ENCODE data around the gene TMPRSS4. TPM values are rescaled to one million over a fixed set of nuclear protein-coding genes. Genes with fewer than 3 reads are reported as not detected.

Gene TMPRSS4
- polyA plus RNA-seq, 2 donors: 101 to 129 TPM

DNA sequence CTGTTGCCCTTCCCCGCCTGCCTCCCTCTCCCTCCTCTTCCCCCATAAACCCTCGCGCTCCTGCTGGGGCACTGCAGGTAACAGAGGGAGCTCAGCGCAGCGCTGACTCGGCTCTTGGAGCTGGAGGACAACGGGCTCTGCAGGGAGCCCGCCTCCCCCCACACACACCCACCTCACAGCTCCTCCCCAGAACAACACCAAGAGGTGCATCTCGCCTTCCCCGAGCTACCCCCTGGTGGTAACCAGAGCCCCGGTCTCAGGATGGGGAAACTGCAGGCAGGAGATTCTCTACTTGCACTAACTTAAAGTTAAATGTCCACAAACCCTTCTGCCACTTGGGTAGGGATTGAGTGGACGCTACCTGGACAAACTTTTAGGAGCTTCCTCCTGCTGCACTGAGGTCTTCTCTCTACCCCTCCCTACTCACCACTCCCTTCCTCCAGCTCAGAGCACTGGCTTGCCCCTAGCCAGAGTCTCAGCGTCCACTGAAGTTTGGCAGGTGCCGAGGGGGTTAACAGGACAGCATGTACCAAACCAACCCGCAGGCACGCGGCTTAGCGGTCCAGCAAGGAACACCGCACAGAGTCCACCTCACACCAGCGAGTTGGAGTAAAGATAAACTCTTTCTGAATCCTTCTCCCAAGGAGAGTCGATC is 79.8 kb downstream of the TMPRSS4 start:
- Histone ChIP-seq H3K27me3 (ENCODE audit: control insufficient read depth in 1 of 2, insufficient read depth in 2 of 2, low read length in 2 of 2) (peaks cover 0 to 12% of the 10 kb centered on the region in 2 donors), H3K36me3 (ENCODE audit: control insufficient read depth in 2 of 2, insufficient read depth in 2 of 2, low read length in 1 of 2) (no peaks in the 10 kb centered on the region), H3K9me3 (ENCODE audit: control insufficient read depth in 2 of 2, insufficient read depth in 1 of 2, low read depth in 1 of 2, low read length in 1 of 2) (peaks cover 0 to 5% of the 10 kb centered on the region in 2 donors), H3K27ac (ENCODE audit: low read depth in 2 of 2, low read length in 1 of 2) (no peak overlapping the region), H3K4me1 (ENCODE audit: control insufficient read depth in 2 of 2, insufficient read depth in 2 of 2, low read length in 1 of 2) (peaks cover 9 to 12% of the 10 kb centered on the region in 2 donors), H3K4me3 (ENCODE audit: low read depth in 1 of 2, low read length in 2 of 2) (no peak overlapping the region)
- 14 to 16% methylated on average over 21 of the region's 21 CpGs for WGBS, 2 donors

GRCh38 chr11:118157186-118157895 is 80.5 kb downstream of the TMPRSS4 start:
- H3K9me3 ChIP-seq (ENCODE audit: control insufficient read depth in 2 of 2, insufficient read depth in 1 of 2, low read depth in 1 of 2, low read length in 1 of 2): peaks cover 0 to 5% of the 10 kb centered on the region in 2 donors
- H3K27me3 ChIP-seq (ENCODE audit: control insufficient read depth in 1 of 2, insufficient read depth in 2 of 2, low read length in 2 of 2): peaks cover 0 to 11% of the 10 kb centered on the region in 2 donors
- no peaks in the 10 kb centered on the region for H3K36me3 ChIP-seq (ENCODE audit: control insufficient read depth in 2 of 2, insufficient read depth in 2 of 2, low read length in 1 of 2)
- H3K4me3 ChIP-seq (ENCODE audit: low read depth in 1 of 2, low read length in 2 of 2): no peak overlapping the region
- H3K27ac ChIP-seq (ENCODE audit: low read depth in 2 of 2, low read length in 1 of 2): no peak overlapping the region
- 55 to 60% methylated on average over 10 of the region's 10 CpGs for WGBS, 2 donors
- H3K4me1 ChIP-seq (ENCODE audit: control insufficient read depth in 2 of 2, insufficient read depth in 2 of 2, low read length in 1 of 2): peaks cover 5 to 6% of the 10 kb centered on the region in 2 donors

GRCh38 chr11:118161786-118162185 is 84.9 kb downstream of the TMPRSS4 start:
- H3K27me3 ChIP-seq (ENCODE audit: control insufficient read depth in 1 of 2, insufficient read depth in 2 of 2, low read length in 2 of 2): no peaks in the 10 kb centered on the region
- no peak overlapping the region for H3K27ac ChIP-seq (ENCODE audit: low read depth in 2 of 2, low read length in 1 of 2)
- no peaks in the 10 kb centered on the region for H3K4me1 ChIP-seq (ENCODE audit: control insufficient read depth in 2 of 2, insufficient read depth in 2 of 2, low read length in 1 of 2)
- H3K9me3 ChIP-seq (ENCODE audit: control insufficient read depth in 2 of 2, insufficient read depth in 1 of 2, low read depth in 1 of 2, low read length in 1 of 2): no peaks in the 10 kb centered on the region
- 71 to 80% methylated on average over 6 of the region's 6 CpGs for WGBS, 2 donors
- no peak overlapping the region for H3K4me3 ChIP-seq (ENCODE audit: low read depth in 1 of 2, low read length in 2 of 2)
- H3K36me3 ChIP-seq (ENCODE audit: control insufficient read depth in 2 of 2, insufficient read depth in 2 of 2, low read length in 1 of 2): no peaks in the 10 kb centered on the region

GRCh38 chr11:118162846-118163245 is 86.0 kb downstream of the TMPRSS4 start:
- Histone ChIP-seq H3K27ac (ENCODE audit: low read depth in 2 of 2, low read length in 1 of 2) (no peak overlapping the region), H3K27me3 (ENCODE audit: control insufficient read depth in 1 of 2, insufficient read depth in 2 of 2, low read length in 2 of 2) (no peaks in the 10 kb centered on the region), H3K9me3 (ENCODE audit: control insufficient read depth in 2 of 2, insufficient read depth in 1 of 2, low read depth in 1 of 2, low read length in 1 of 2) (no peaks in the 10 kb centered on the region), H3K4me3 (ENCODE audit: low read depth in 1 of 2, low read length in 2 of 2) (no peak overlapping the region), H3K36me3 (ENCODE audit: control insufficient read depth in 2 of 2, insufficient read depth in 2 of 2, low read length in 1 of 2) (no peaks in the 10 kb centered on the region), H3K4me1 (ENCODE audit: control insufficient read depth in 2 of 2, insufficient read depth in 2 of 2, low read length in 1 of 2) (no peaks in the 10 kb centered on the region)
- 77 to 79% methylated on average over 3 of the region's 3 CpGs for WGBS, 2 donors

- no peaks in the 10 kb centered on the region for H3K4me1 ChIP-seq (ENCODE audit: control insufficient read depth in 2 of 2, insufficient read depth in 2 of 2, low read length in 1 of 2)
- no peak overlapping the region for H3K27ac ChIP-seq (ENCODE audit: low read depth in 2 of 2, low read length in 1 of 2)
- WGBS, 2 donors: 66 to 81% methylated on average over 5 of the region's 5 CpGs
- no peak overlapping the region for H3K4me3 ChIP-seq (ENCODE audit: low read depth in 1 of 2, low read length in 2 of 2)
- no peaks in the 10 kb centered on the region for H3K36me3 ChIP-seq (ENCODE audit: control insufficient read depth in 2 of 2, insufficient read depth in 2 of 2, low read length in 1 of 2)
- no peaks in the 10 kb centered on the region for H3K9me3 ChIP-seq (ENCODE audit: control insufficient read depth in 2 of 2, insufficient read depth in 1 of 2, low read depth in 1 of 2, low read length in 1 of 2)
- H3K27me3 ChIP-seq (ENCODE audit: control insufficient read depth in 1 of 2, insufficient read depth in 2 of 2, low read length in 2 of 2): no peaks in the 10 kb centered on the region
Observed at GRCh38 chr11:118163494-118163893, 86.6 kb downstream of the TMPRSS4 start.

GRCh38 chr11:118164885-118165284 is 88.0 kb downstream of the TMPRSS4 start:
- Histone ChIP-seq H3K4me1 (ENCODE audit: control insufficient read depth in 2 of 2, insufficient read depth in 2 of 2, low read length in 1 of 2) (no peaks in the 10 kb centered on the region), H3K36me3 (ENCODE audit: control insufficient read depth in 2 of 2, insufficient read depth in 2 of 2, low read length in 1 of 2) (no peaks in the 10 kb centered on the region), H3K9me3 (ENCODE audit: control insufficient read depth in 2 of 2, insufficient read depth in 1 of 2, low read depth in 1 of 2, low read length in 1 of 2) (no peaks in the 10 kb centered on the region), H3K27me3 (ENCODE audit: control insufficient read depth in 1 of 2, insufficient read depth in 2 of 2, low read length in 2 of 2) (no peaks in the 10 kb centered on the region), H3K4me3 (ENCODE audit: low read depth in 1 of 2, low read length in 2 of 2) (no peak overlapping the region), H3K27ac (ENCODE audit: low read depth in 2 of 2, low read length in 1 of 2) (no peak overlapping the region)
- WGBS, 2 donors: 58 to 71% methylated on average over 2 of the region's 2 CpGs

- H3K4me3 ChIP-seq (ENCODE audit: low read depth in 1 of 2, low read length in 2 of 2): no peak overlapping the region
- H3K4me1 ChIP-seq (ENCODE audit: control insufficient read depth in 2 of 2, insufficient read depth in 2 of 2, low read length in 1 of 2): peaks cover 0 to 3% of the 10 kb centered on the region in 2 donors
- WGBS, 2 donors: 83 to 91% methylated on average over 17 of the region's 17 CpGs
Observed at GRCh38 chr11:118166641-118167040, 89.8 kb downstream of the TMPRSS4 start.

GRCh38 chr11:118167253-118167652 is 90.4 kb downstream of the TMPRSS4 start:
- H3K36me3 ChIP-seq (ENCODE audit: control insufficient read depth in 2 of 2, insufficient read depth in 2 of 2, low read length in 1 of 2): no peaks in the 10 kb centered on the region
- no peaks in the 10 kb centered on the region for H3K9me3 ChIP-seq (ENCODE audit: control insufficient read depth in 2 of 2, insufficient read depth in 1 of 2, low read depth in 1 of 2, low read length in 1 of 2)
- 93 to 96% methylated on average over 2 of the region's 2 CpGs for WGBS, 2 donors
- no peaks in the 10 kb centered on the region for H3K27me3 ChIP-seq (ENCODE audit: control insufficient read depth in 1 of 2, insufficient read depth in 2 of 2, low read length in 2 of 2)
- H3K4me1 ChIP-seq (ENCODE audit: control insufficient read depth in 2 of 2, insufficient read depth in 2 of 2, low read length in 1 of 2): peaks cover 0 to 3% of the 10 kb centered on the region in 2 donors
- no peak overlapping the region for H3K27ac ChIP-seq (ENCODE audit: low read depth in 2 of 2, low read length in 1 of 2)
- H3K4me3 ChIP-seq (ENCODE audit: low read depth in 1 of 2, low read length in 2 of 2): no peak overlapping the region

More at GRCh38 chr11:118166641-118167040, 89.8 kb downstream of the TMPRSS4 start:
- Histone ChIP-seq H3K36me3 (ENCODE audit: control insufficient read depth in 2 of 2, insufficient read depth in 2 of 2, low read length in 1 of 2) (no peaks in the 10 kb centered on the region), H3K9me3 (ENCODE audit: control insufficient read depth in 2 of 2, insufficient read depth in 1 of 2, low read depth in 1 of 2, low read length in 1 of 2) (no peaks in the 10 kb centered on the region), H3K27ac (ENCODE audit: low read depth in 2 of 2, low read length in 1 of 2) (no peak overlapping the region), H3K27me3 (ENCODE audit: control insufficient read depth in 1 of 2, insufficient read depth in 2 of 2, low read length in 2 of 2) (no peaks in the 10 kb centered on the region)

DNA sequence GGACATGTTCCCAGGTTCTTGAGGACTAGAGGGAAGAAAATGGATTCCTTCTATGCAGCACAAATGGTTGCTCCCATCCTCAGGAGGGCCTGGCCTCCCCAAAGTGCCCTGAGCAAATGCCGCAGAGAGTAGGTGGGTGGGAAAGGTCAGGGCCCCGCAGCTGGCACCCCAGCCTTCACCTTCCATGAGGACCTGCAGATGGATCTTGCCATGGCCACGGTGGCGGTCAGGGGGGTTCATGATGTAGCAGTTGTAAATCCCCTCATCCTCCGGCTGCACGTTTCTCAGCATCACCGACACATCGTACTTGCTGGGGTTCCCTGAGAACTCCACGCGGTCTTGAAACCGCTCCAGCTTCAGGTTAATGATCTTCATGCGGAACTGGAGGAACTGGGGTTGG is 91.0 kb downstream of the TMPRSS4 start:
- Histone ChIP-seq H3K4me1 (ENCODE audit: control insufficient read depth in 2 of 2, insufficient read depth in 2 of 2, low read length in 1 of 2) (peaks cover 0 to 3% of the 10 kb centered on the region in 2 donors), H3K27me3 (ENCODE audit: control insufficient read depth in 1 of 2, insufficient read depth in 2 of 2, low read length in 2 of 2) (no peaks in the 10 kb centered on the region), H3K27ac (ENCODE audit: low read depth in 2 of 2, low read length in 1 of 2) (no peak overlapping the region), H3K36me3 (ENCODE audit: control insufficient read depth in 2 of 2, insufficient read depth in 2 of 2, low read length in 1 of 2) (no peaks in the 10 kb centered on the region), H3K9me3 (ENCODE audit: control insufficient read depth in 2 of 2, insufficient read depth in 1 of 2, low read depth in 1 of 2, low read length in 1 of 2) (no peaks in the 10 kb centered on the region), H3K4me3 (ENCODE audit: low read depth in 1 of 2, low read length in 2 of 2) (no peak overlapping the region)
- 85 to 92% methylated on average over 12 of the region's 12 CpGs for WGBS, 2 donors

GRCh38 chr11:118168316-118168715 is 91.4 kb downstream of the TMPRSS4 start:
- Histone ChIP-seq H3K27me3 (ENCODE audit: control insufficient read depth in 1 of 2, insufficient read depth in 2 of 2, low read length in 2 of 2) (no peaks in the 10 kb centered on the region), H3K27ac (ENCODE audit: low read depth in 2 of 2, low read length in 1 of 2) (no peak overlapping the region), H3K4me1 (ENCODE audit: control insufficient read depth in 2 of 2, insufficient read depth in 2 of 2, low read length in 1 of 2) (peaks cover 0 to 3% of the 10 kb centered on the region in 2 donors), H3K9me3 (ENCODE audit: control insufficient read depth in 2 of 2, insufficient read depth in 1 of 2, low read depth in 1 of 2, low read length in 1 of 2) (no peaks in the 10 kb centered on the region), H3K36me3 (ENCODE audit: control insufficient read depth in 2 of 2, insufficient read depth in 2 of 2, low read length in 1 of 2) (no peaks in the 10 kb centered on the region), H3K4me3 (ENCODE audit: low read depth in 1 of 2, low read length in 2 of 2) (no peak overlapping the region)
- 91 to 93% methylated on average over 8 of the region's 8 CpGs for WGBS, 2 donors

All from esophagus (tissue), 2 donors.